ENCODE data around the gene FAM240A.
"Not testable (repeated sequence)": the region's sequence is repeated elsewhere in the genome, so short reads cannot be mapped to it uniquely, and the experiment has no call there.

FAM240A gene

DNA sequence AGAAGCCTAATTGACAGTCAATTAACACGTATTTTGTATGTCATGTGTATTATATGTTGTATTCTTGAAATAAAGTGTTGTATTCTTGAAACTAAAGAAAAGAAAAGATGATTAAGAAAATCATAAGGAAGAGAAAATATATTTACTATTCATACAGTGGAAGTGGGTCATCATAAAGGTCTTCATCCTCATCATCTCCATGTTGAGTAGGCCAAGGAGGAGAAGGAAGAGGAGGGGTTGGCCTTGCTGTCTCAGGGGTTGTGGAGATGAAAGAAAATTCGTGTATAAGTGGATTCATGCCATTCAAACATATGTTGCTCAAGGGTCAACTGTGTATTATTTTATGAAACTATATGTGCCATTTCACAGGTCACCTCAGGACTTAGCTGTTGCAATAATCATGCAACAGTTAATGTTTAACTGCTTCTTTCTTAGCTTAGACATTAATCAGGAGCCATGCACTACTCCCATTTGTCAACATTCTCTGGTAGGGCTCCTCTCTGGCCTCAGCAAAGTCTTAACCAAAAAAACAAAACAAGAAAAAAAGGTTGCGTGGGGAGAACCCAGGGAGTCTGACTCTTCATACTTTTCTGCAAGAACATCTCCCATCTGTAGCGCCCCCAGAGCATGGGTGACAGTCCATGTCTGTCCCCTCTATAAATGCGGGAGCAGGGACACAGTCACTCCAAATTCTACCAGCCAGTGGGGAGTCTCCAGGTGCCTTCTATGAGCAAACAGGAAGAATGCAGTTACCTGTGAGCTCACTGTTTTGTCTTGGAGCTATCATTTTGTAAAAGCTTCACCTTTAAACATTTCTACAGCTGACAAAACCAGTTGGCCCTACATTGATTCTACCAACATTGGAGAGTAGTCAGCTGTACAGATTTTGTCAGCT, 26.3 kb upstream of the FAM240A start:
- FAIRE-seq (no peak), DNase-seq (ENCODE audit: insufficient read length, low spot score) (no peak)

- FAIRE-seq (no peak), DNase-seq (ENCODE audit: insufficient read length, low spot score) (no peak)
Measured at GRCh38 chr3:46586738-46587246, 25.5 kb upstream of the FAM240A start.

GRCh38 chr3:46587268-46587667, 25.1 kb upstream of the FAM240A start:
- FAIRE-seq; DNase-seq (ENCODE audit: insufficient read length, low spot score): not testable (repeated sequence)

- DNase-seq (ENCODE audit: insufficient read length, low spot score) (no peak), FAIRE-seq (no peak)
Measured at GRCh38 chr3:46593274-46593862, 19.0 kb upstream of the FAM240A start.

DNA sequence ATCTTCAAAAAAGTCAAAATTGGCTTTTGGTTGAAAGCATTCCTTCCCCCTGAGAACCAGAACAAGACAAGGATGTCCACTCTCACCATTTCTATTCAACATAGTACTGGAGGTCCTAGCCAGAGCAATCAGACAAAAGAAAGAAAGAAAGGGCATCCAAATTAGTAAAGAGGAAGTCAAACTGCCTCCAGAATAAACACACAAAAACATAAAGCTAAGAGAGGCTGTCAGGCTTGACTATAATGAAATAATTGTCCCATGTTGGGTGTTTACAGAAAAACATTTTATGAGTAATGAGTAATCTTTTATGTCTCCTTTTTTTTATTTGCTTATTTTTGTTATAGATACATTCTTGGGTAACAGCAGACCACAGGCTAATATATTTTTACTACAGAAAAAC, 18.3 kb upstream of the FAM240A start:
- FAIRE-seq (no peak), DNase-seq (ENCODE audit: insufficient read length, low spot score) (no peak)

- FAIRE-seq = no peak
- no peak for DNase-seq (ENCODE audit: insufficient read length, low spot score)
Measured at GRCh38 chr3:46594723-46595122, 17.6 kb upstream of the FAM240A start.

DNA sequence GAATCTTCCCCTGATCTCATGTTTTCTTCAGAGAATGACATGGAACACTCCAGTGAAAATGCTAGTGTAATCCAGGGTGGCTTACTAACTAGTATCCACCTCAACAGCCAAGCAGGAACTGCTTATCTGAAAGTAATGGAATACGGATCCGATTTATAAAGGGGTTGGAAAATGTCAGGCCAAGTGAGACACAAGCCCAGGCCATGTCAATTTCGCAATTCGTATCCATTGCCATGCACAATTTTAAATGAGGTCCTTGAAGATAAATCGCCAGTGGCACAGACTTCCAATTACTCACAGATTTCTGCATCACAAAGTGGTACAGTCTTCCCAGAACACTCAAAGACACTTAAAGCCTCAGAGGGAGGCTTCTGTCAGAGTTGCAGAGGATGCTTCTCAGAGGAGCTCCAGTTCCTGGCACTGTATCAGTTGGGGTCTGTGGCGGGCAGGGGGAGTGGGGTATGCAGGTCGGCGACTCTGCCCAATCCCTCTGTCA, 16.5 kb upstream of the FAM240A start:
- DNase-seq (ENCODE audit: insufficient read length, low spot score) = no peak
- FAIRE-seq = no peak

DNA sequence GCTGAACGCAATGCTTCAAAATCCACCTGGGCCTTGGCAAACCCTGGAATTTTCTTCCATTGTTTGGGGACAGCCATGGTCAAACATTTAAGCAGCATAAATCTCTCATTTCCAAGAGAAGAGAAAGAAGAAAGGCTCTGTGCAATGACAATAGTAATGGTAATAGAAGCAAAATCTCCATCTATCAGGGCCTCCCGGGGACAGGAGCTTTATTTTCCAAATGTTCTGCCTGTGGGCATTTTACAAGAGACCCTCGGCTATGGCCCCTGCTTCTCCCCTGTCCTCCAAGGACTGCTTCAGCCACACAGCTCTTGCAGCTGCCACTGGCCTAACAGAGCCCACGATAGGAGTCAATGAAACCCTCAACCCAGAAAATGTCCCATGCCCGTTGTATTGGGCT, 12.7 kb upstream of the FAM240A start:
- no peak for FAIRE-seq
- DNase-seq (ENCODE audit: insufficient read length, low spot score) = no peak

DNA sequence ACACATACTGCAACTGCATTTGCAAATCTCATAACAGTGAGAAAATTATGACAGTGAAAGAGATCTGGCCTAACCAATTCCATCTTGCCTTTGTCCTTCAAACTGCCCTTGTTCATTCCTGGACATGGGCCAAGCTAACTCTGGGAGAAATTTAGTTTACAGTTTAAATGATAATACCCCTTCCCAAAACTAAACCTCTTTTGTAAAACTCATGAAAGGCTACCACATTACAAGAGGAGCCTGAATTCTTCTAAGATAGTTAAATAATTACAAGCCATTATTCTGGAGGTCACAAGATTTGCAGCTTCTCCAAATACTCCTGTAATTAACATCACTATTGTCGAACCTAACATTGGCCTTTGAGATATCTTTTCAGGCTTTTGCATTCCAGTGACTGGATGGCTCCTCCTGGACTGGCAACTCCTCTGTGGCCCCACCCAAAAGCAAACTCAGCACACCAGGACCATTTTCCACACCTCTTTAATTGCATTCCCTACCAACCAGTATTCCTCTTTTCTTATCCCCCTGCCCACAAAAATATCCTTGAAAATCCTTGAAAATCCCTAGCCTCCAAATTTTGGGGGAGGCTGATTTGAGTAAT, 8.8 kb upstream of the FAM240A start:
- FAIRE-seq = no peak
- DNase-seq (ENCODE audit: insufficient read length, low spot score) = no peak

DNA sequence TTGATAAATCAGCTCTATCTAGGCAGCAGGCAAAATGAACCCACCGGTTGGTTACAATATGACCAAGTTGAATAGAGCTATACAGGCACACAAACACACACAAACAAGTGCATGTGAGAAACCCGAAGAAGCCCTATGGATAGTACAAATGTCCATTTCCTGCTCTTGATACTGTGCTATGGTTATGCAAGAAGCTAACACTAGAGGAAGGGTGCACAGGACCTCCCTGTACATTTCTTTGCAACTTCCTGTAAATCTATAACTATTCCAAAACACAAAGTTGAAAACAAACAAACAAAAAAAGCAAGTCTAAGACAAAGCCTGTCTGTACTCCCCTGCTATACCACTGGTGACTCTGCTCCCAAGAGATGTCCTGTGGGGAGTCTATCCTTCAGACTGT, 8.2 kb upstream of the FAM240A start:
- FAIRE-seq = no peak
- no peak for DNase-seq (ENCODE audit: insufficient read length, low spot score)

- FAIRE-seq (no peak), DNase-seq (ENCODE audit: insufficient read length, low spot score) (no peak)
Measured at GRCh38 chr3:46607603-46608028, 4.7 kb upstream of the FAM240A start.

GRCh38 chr3:46609212-46609721, 3.1 kb upstream of the FAM240A start:
- DNase-seq (ENCODE audit: insufficient read length, low spot score) (no peak), FAIRE-seq (no peak)

- FAIRE-seq = no peak
- no peak for DNase-seq (ENCODE audit: insufficient read length, low spot score)
Measured at GRCh38 chr3:46609944-46610722, 2.2 kb upstream of the FAM240A start.

DNA sequence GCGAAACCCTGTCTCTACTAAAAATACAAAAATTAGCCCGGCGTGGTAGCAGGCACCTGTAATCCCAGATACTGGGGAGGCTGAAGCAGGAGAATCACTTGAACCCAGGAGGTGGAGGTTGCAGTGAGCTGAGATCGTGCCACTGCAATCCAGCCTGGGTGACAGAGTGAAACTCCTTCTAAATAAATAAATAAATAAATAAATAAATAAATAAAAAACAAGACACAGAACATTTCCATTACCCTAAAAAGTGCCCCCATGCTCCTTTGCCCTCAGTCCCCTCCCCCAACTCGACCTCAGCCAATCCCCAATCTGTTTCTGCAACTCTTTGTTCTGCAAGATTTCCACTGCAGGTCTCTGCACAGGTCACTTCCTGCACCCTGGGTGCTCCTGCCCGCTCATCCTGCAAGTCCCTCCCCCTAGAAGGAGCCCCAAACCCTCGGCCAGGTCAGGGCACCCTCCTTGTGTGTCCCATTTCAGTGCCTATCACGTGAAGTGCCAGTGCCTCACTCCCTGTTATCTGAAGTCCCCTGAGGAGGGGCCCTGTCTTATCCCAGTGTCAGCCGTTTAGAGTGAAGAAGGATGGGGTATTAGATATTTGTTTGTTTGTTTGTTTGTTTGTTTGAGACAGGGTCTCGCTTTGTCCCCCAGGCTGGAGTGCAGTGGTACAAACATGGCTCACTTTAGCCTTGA, 1.1 kb downstream of the FAM240A start:
- FAIRE-seq = no peak
- no peak for DNase-seq (ENCODE audit: insufficient read length, low spot score)

GRCh38 chr3:46614431-46614830, 2.1 kb downstream of the FAM240A start:
- FAIRE-seq (no peak), DNase-seq (ENCODE audit: insufficient read length, low spot score) (no peak)

- DNase-seq (ENCODE audit: insufficient read length, low spot score) = no peak
- no peak for FAIRE-seq
Measured at GRCh38 chr3:46615050-46615775, 2.9 kb downstream of the FAM240A start.

GRCh38 chr3:46615976-46616375, 3.7 kb downstream of the FAM240A start:
- FAIRE-seq (no peak), DNase-seq (ENCODE audit: insufficient read length, low spot score) (no peak)

DNA sequence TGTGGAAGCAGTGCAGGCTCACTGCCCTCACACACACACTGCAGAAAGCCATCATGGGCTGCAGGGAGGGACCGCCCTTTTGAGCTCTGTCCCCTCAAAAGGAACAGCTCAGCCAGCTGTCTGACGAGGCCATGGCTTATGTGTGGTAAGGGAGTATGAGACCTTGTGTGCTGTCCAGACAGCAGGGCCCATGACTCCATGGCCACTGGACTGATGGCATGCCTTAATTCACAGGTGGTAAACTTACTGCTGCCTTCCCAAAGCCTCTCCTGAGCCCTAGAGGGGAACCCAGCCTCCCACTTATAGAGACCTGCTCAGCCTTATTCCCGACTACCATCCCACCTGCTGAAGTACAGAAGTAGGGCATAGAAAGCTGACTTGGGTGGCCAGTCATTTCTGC, 5.6 kb downstream of the FAM240A start:
- FAIRE-seq = no peak
- no peak for DNase-seq (ENCODE audit: insufficient read length, low spot score)
